ENCODE results near the gene FXYD3.

FXYD3 gene

DNA sequence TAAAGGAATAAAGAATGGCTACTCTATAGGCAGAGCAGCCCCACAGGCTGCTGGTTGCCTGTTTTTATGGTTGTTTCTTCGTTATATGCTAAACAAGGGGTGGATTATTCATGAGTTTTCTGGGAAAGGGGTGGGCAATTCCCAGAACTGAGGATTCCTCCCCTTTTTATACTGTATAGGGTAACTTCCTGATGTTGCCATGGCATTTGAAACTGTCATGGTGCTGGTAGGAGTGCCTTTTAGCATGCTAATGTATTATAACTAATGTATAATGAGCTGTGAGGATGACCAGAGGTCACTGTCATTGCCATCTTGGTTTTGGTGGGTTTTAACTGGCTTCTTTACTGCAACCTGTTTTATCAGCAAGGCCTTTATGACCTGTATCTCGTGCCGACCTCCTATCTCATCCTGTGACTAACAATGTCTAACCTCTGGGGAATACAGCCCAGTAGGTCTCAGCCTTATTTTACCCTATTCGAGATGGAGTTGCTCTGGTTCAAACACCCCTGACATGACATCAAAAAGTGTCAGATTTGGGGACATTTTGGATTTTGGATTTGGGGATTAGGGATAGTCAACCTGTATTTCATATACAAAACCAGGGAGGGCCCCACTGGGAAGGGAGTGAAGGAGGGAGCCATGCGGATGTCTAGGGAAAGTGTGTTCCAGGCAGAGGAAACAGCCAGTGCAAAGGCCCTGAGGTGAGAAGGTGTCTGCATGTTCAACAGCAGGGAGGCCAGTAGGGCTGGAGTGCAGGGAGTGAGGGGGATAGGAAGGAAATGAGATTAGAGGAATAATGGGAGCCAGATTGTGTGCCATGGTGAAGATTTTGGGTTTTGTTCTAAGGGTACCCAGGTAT is 49.8 kb downstream of the FXYD3 start:
- DNase-seq = no peak

DNA sequence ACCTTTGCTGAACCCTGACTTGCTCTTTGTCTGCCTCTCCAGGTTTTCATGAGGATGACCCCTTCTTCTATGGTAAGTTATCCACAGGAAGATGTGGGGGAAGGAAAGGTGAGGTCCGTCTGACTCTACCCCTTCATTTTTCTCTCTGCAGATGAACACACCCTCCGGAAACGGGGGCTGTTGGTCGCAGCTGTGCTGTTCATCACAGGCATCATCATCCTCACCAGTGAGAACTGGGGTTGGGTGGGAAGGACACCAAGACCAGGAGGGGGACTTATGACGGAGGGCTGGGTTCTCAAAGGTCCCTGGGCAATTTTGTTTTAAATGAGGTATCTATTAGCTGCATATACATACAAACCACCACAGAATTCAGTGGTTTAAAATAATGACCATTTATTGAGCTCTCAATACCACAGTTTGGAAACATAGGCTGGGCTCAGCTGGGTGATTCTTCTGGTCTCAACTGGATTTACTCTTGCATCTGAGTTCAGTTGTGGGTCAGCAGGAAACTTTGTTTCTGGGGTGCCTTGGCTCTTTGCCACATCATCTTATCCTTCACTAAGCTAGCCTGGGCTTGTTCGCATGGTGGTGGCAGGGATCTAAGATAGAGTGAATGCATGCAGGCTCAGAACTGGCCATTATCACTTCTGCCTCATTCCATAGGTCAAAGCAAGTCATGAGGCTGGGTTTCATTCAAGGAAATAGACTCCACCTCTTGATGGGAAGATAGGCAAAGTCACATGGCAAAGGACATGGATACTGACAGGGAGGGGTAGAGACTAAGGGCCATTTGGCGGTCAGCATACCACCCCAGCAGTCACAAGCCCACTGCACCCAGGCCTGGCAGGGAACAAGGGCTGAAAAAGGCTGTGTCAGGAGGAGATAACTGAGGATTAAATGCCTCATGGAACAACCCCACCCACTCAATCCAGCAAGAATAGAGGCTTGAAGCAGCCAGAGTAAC is 50.8 kb downstream of the FXYD3 start:
- no peak for DNase-seq

- DNase-seq = no peak
Measured at GRCh38 chr19:35167251-35168119, 51.9 kb downstream of the FXYD3 start.

DNA sequence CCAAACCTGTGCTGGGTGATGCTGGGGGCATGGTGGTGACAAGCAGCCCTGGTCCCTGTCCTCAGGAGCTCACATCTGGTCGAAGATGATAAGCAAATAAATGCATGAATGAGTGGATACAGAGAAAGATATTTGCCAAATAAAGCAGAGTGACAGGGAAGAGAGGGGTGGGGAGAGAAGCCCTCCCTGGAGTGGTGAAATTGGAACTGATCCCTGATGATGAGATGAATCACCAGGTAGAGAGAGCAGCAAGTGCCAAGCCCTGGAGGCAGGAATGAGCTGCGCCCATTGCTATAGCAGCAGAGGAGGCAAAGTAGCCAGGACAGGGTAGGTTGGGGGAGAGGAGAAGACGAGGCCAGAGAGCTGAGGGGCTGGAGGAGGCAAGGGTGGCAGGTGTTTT is 52.6 kb downstream of the FXYD3 start:
- DNase-seq = no peak

- no peak for DNase-seq
Measured at GRCh38 chr19:35169221-35169995, 53.8 kb downstream of the FXYD3 start.

GRCh38 chr19:35170359-35171061 is 54.9 kb downstream of the FXYD3 start:
- no peak for DNase-seq

DNA sequence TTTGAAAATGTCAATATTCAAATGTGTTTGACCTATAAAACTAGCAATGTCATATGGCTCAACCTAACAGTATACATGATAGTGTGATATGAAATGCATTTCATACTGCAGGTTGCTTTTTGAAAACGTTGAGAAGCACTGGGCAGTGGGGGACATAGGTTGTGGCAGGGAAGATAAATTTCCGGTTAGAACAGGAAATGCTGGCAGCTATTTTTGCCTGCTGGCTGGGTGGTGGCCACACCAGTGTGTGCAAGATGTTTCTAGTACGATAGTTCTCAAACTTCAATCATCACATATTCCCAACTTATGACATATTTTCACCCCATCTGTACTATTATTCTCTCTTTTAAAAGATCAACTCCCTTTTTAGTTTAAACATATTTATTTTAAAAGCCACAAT is 56.1 kb downstream of the FXYD3 start:
- no peak for DNase-seq

All from NCI-H510A treated with DMSO at 0.1 percent for 48 hours (cell line).